ENCODE data around the gene SCAPER. TPM values are rescaled to one million over a fixed set of nuclear protein-coding genes. Genes with fewer than 3 reads are reported as not detected.
"Not testable (repeated sequence)": the region's sequence is repeated elsewhere in the genome, so short reads cannot be mapped to it uniquely, and the experiment has no call there.

Gene SCAPER
- total RNA-seq, 6 donors from 2014 or later = 14.4 to 67.1 (median 27.6) TPM

- Histone ChIP-seq H3K4me1 (no peaks in the 10 kb centered on the region), H3K27me3 (no peaks in the 10 kb centered on the region), H3K27ac (no peak overlapping the region), H3K9me3 (no peaks in the 10 kb centered on the region), H3K36me3 (no peaks in the 10 kb centered on the region), H3K4me3 (no peak overlapping the region)
- TF ChIP-seq POLR2A (IDR thresholded peaks at IDR 0.05) (no peak), POLR2AphosphoS5 (IDR thresholded peaks at IDR 0.05) (no peak), CTCF (IDR thresholded peaks at IDR 0.05) (no peak), EP300 (IDR thresholded peaks at IDR 0.05) (no peak)
- WGBS, 2 donors = 100% methylated on average over 1 of the region's 1 CpG
- DNase-seq = no peak
- ATAC-seq (ENCODE audit: low FRiP score in 2 of 2) = no peak
Measured at GRCh38 chr15:76514282-76514681, 390.9 kb downstream of the SCAPER start.

- Histone ChIP-seq H3K9me3 (no peaks in the 10 kb centered on the region), H3K36me3 (no peaks in the 10 kb centered on the region), H3K27ac (no peak overlapping the region), H3K27me3 (no peaks in the 10 kb centered on the region), H3K4me3 (no peak overlapping the region), H3K4me1 (no peaks in the 10 kb centered on the region)
- no peak for DNase-seq
- TF ChIP-seq CTCF (IDR thresholded peaks at IDR 0.05) = no peak
- no peak for ATAC-seq (ENCODE audit: low FRiP score in 2 of 2)
- 87 to 97% methylated on average over 2 of the region's 2 CpGs for WGBS, 2 donors
Measured at GRCh38 chr15:76512971-76513370, 392.2 kb downstream of the SCAPER start.

- not testable (repeated sequence) for H3K4me1 ChIP-seq; ATAC-seq (ENCODE audit: low FRiP score in 2 of 2); H3K27ac ChIP-seq; H3K4me3 ChIP-seq; H3K36me3 ChIP-seq; DNase-seq; H3K9me3 ChIP-seq; H3K27me3 ChIP-seq
- 95 to 98% methylated on average over 10 of the region's 10 CpGs for WGBS, 2 donors
Measured at GRCh38 chr15:76510663-76511062, 394.5 kb downstream of the SCAPER start.

- ATAC-seq (ENCODE audit: low FRiP score in 2 of 2) (no peak), DNase-seq (no peak)
- 95 to 100% methylated on average over 3 of the region's 3 CpGs for WGBS, 2 donors
- Histone ChIP-seq H3K27me3 (no peaks in the 10 kb centered on the region), H3K4me3 (no peak overlapping the region), H3K27ac (no peak overlapping the region), H3K36me3 (peaks cover 0 to 6% (median 0%) of the 10 kb centered on the region in 4 donors), H3K4me1 (peaks cover 0 to 8% (median 2%) of the 10 kb centered on the region in 4 donors), H3K9me3 (no peaks in the 10 kb centered on the region)
- TF ChIP-seq CTCF (IDR thresholded peaks at IDR 0.05) (no peak), POLR2A (IDR thresholded peaks at IDR 0.05) (no peak), EP300 (IDR thresholded peaks at IDR 0.05) (no peak), POLR2AphosphoS5 (IDR thresholded peaks at IDR 0.05) (no peak)
Measured at GRCh38 chr15:76503804-76504203, 401.3 kb downstream of the SCAPER start.

GRCh38 chr15:76503121-76503520, 402.0 kb downstream of the SCAPER start:
- Histone ChIP-seq H3K27ac (no peak overlapping the region), H3K36me3 (peaks cover 0 to 6% (median 0%) of the 10 kb centered on the region in 4 donors), H3K27me3 (no peaks in the 10 kb centered on the region), H3K4me3 (no peak overlapping the region), H3K4me1 (peaks cover 0 to 8% (median 2%) of the 10 kb centered on the region in 4 donors), H3K9me3 (no peaks in the 10 kb centered on the region)
- no peak for DNase-seq
- no peak for TF ChIP-seq POLR2AphosphoS5 (IDR thresholded peaks at IDR 0.05)
- TF ChIP-seq CTCF (IDR thresholded peaks at IDR 0.05) = no peak
- no peak for TF ChIP-seq EP300 (IDR thresholded peaks at IDR 0.05)
- no peak for TF ChIP-seq POLR2A (IDR thresholded peaks at IDR 0.05)
- ATAC-seq (ENCODE audit: low FRiP score in 2 of 2) = no peak

All from upper lobe of left lung (tissue), 6 donors.